ENCODE measurements around the gene IL27RA.

- TF ChIP-seq POLR2A (IDR thresholded peaks at IDR 0.05; ENCODE audit: low read length) (no peak), GATA1 (IDR thresholded peaks at IDR 0.05; ENCODE audit: low read depth, low read length) (no peak)
Observed at GRCh38 chr19:14086098-14086497, 54.5 kb downstream of the IL27RA start.

Data from erythroblast (primary cell).